ENCODE measurements around the gene KRT82. TPM values are rescaled to one million over a fixed set of nuclear protein-coding genes. Genes with fewer than 3 reads are reported as not detected.

KRT82 gene
- total RNA-seq, 2 donors from 2014 or later: not detected

GRCh38 chr12:52389313-52390207, 16.6 kb downstream of the KRT82 start:
- Histone ChIP-seq H3K36me3 (no peaks in the 10 kb centered on the region), H3K9me3 (no peaks in the 10 kb centered on the region), H3K27ac (no peak overlapping the region), H3K9ac (ENCODE audit: low read depth in 2 of 2, low read length in 2 of 2) (no peak overlapping the region), H3K27me3 (no peaks in the 10 kb centered on the region), H3K4me1 (no peaks in the 10 kb centered on the region), H3K4me3 (no peak overlapping the region)
- no peak for DNase-seq
- intact Hi-C loops (cut with DNase I): loop anchor here (5.0 kb wide), 1 partner anchor 118 kb away; no protein-coding TSS in a partner anchor
- no peak for TF ChIP-seq CTCF (IDR thresholded peaks at IDR 0.05)

- no peaks in the 10 kb centered on the region for H3K36me3 ChIP-seq
- no peak overlapping the region for H3K9ac ChIP-seq (ENCODE audit: low read depth in 2 of 2, low read length in 2 of 2)
- H3K9me3 ChIP-seq: no peaks in the 10 kb centered on the region
- no peak overlapping the region for H3K4me3 ChIP-seq
- H3K4me1 ChIP-seq: no peaks in the 10 kb centered on the region
- no peak for DNase-seq
- no peaks in the 10 kb centered on the region for H3K27me3 ChIP-seq
- intact Hi-C loops (cut with DNase I): no loop called here
- no peak for TF ChIP-seq CTCF (IDR thresholded peaks at IDR 0.05)
- no peak overlapping the region for H3K27ac ChIP-seq
Measured at GRCh38 chr12:52387859-52388258, 18.3 kb downstream of the KRT82 start.

- no peaks in the 10 kb centered on the region for H3K36me3 ChIP-seq
- DNase-seq: no peak
- no peaks in the 10 kb centered on the region for H3K4me1 ChIP-seq
- no peak within 1 kb of the TSS for H3K4me3 ChIP-seq
- no peak for TF ChIP-seq CTCF (IDR thresholded peaks at IDR 0.05)
- no peak within 1 kb of the TSS for H3K27ac ChIP-seq
- H3K9ac ChIP-seq (ENCODE audit: low read depth in 2 of 2, low read length in 2 of 2): no peak within 1 kb of the TSS
- no peaks in the 10 kb centered on the region for H3K9me3 ChIP-seq
- H3K27me3 ChIP-seq: no peaks in the 10 kb centered on the region
- intact Hi-C loops (cut with DNase I): no loop called here
Measured at GRCh38 chr12:52385226-52385702, 20.9 kb downstream of the KRT82 start, which contains the start of gene KRT84. Gene KRT84 (minus strand): TSS chr12:52385652. CDS start chr12:52385585, 67 bp downstream.

GRCh38 chr12:52383331-52383730, 22.8 kb downstream of the KRT82 start:
- H3K9me3 ChIP-seq: no peaks in the 10 kb centered on the region
- H3K36me3 ChIP-seq: no peaks in the 10 kb centered on the region
- intact Hi-C loops (cut with DNase I): no loop called here
- no peak for DNase-seq
- H3K4me3 ChIP-seq: no peak overlapping the region
- no peak overlapping the region for H3K27ac ChIP-seq
- no peak overlapping the region for H3K9ac ChIP-seq (ENCODE audit: low read depth in 2 of 2, low read length in 2 of 2)
- H3K4me1 ChIP-seq: no peaks in the 10 kb centered on the region
- no peaks in the 10 kb centered on the region for H3K27me3 ChIP-seq
- no peak for TF ChIP-seq CTCF (IDR thresholded peaks at IDR 0.05)

GRCh38 chr12:52382854-52383253, 23.3 kb downstream of the KRT82 start:
- no peaks in the 10 kb centered on the region for H3K9me3 ChIP-seq
- no peak for DNase-seq
- no peaks in the 10 kb centered on the region for H3K36me3 ChIP-seq
- no peaks in the 10 kb centered on the region for H3K4me1 ChIP-seq
- intact Hi-C loops (cut with DNase I): no loop called here
- no peak for TF ChIP-seq CTCF (IDR thresholded peaks at IDR 0.05)
- H3K27me3 ChIP-seq: no peaks in the 10 kb centered on the region
- no peak overlapping the region for H3K27ac ChIP-seq
- H3K4me3 ChIP-seq: no peak overlapping the region
- H3K9ac ChIP-seq (ENCODE audit: low read depth in 2 of 2, low read length in 2 of 2): no peak overlapping the region

Measured in colonic mucosa (tissue), 4 donors.